Sigmoid colon (tissue), 7 donors: Measurements from ENCODE around the gene CYTH1. TPM values are rescaled to one million over a fixed set of nuclear protein-coding genes. Genes with fewer than 3 reads are reported as not detected.

Experiments used
- DNase-seq: peaks from one replicate; pipeline ENCODE4 v3.0.0-alpha.2; 2019
- H3K27ac ChIP-seq, 4 donors: fragments of 200-600 bp; sonication (generic); one replicate each; pipeline ENCODE4 v1.5.1; 2016 to 2019; ENCODE audit warnings: mild to moderate bottlenecking in 1 of 4
- H3K27me3 ChIP-seq, 3 donors: fragments of 200-600 bp; sonication (generic); one replicate each; pipeline ENCODE4 v1.5.1; 2019; ENCODE audit warnings: mild to moderate bottlenecking in 1 of 3
- H3K36me3 ChIP-seq, 4 donors: fragments of 200-600 bp; sonication (generic); one replicate each; pipeline ENCODE4 v1.5.1; 2016 to 2019
- H3K4me1 ChIP-seq, 4 donors: fragments of 200-600 bp; sonication (generic); one replicate each; pipeline ENCODE4 v1.5.1; 2017 to 2019
- H3K4me3 ChIP-seq, 4 donors: fragments of 200-600 bp; sonication (generic); one replicate each; pipeline ENCODE4 v1.5.1; 2017 to 2019; ENCODE audit warnings: mild to moderate bottlenecking in 2 of 4, moderate library complexity in 1 of 4
- H3K9me3 ChIP-seq, 4 donors: fragments of 200-600 bp in 3 of 4; sonication (generic) in 3 of 4; one replicate each; pipeline versions ENCODE4 v1.5.1 to v1.6.1; 2013 to 2019
- EP300 ChIP-seq, 4 donors: sonication (generic); formaldehyde crosslinking; IDR thresholded peaks; one replicate each; pipeline ENCODE4 v1.6.1; 2017; ENCODE audit warnings: antibody characterized with exemption in 4 of 4
- POLR2A ChIP-seq, 2 donors: fragments of 450-650 bp; IDR thresholded peaks; one replicate each; pipeline ENCODE4 v1.6.1; 2016; ENCODE audit warnings: antibody characterized with exemption in 2 of 2, mild to moderate bottlenecking in 2 of 2, moderate library complexity in 2 of 2
- POLR2AphosphoS5 ChIP-seq, 4 donors: sonication (generic); formaldehyde crosslinking; IDR thresholded peaks; one replicate each; pipeline ENCODE4 v1.6.1; 2017; ENCODE audit warnings: antibody characterized with exemption in 4 of 4
- WGBS, 2 donors: extraction: QIAGEN DNeasy Blood & Tissue Kit; methylation state at CpG; one replicate each; pipeline ENCODE4 v1.1.7; 2013; 5-methylcytosine and 5-hydroxymethylcytosine counted together
- intact Hi-C: fragments of 100-400 bp; cut with DNase I; formaldehyde crosslinking; loops from one replicate; pipeline ENCODE4 v1.15.1; 2023
- polyA plus RNA-seq, 3 donors: library from polyadenylated mRNA; stranded (reverse); fragments of 200-250 nt; gene quantifications; one replicate each; pipeline ENCODE4 v1.2.3, GENCODE V29; 2013
- total RNA-seq, 4 donors: library from RNA; depleted of rRNA; stranded (reverse); fragments of >200 nt; gene quantifications; one replicate each; pipeline ENCODE4 v1.1.0, GENCODE V29; 2016
- TF ChIP-seq, protein P1 (sequence below), 4 experiments: fragments of 450-650 bp in 3 of 4; fragments of 200-600 bp in 1 of 4; IDR thresholded peaks; one replicate each; pipeline ENCODE4 v1.5.1; 2016 to 2019; ENCODE audit warnings: antibody characterized with exemption in 4 of 4, mild to moderate bottlenecking in 3 of 4, moderate library complexity in 2 of 4
- donor health status: healthy with polysubstance abuse.
- donor health status: Bipolar disorder and iron deficiency.
- donor health status: healthy.

CYTH1 gene
- total and polyA plus RNA-seq, 7 donors: 26.7 to 83.8 (median 38.5) TPM

- Histone ChIP-seq H3K9me3 (no peaks in the 10 kb centered on the region), H3K4me3 (no peak overlapping the region), H3K36me3 (no peaks in the 10 kb centered on the region), H3K27me3 (no peaks in the 10 kb centered on the region), H3K27ac (no peak overlapping the region), H3K4me1 (no peaks in the 10 kb centered on the region)
- WGBS, 2 donors: 85 to 92% methylated on average over 1 of the region's 1 CpG
- DNase-seq: no peak
- TF ChIP-seq POLR2A (IDR thresholded peaks at IDR 0.05) (no peak), POLR2AphosphoS5 (IDR thresholded peaks at IDR 0.05) (no peak), EP300 (IDR thresholded peaks at IDR 0.05) (no peak)
- TF ChIP-seq, protein P1, sequence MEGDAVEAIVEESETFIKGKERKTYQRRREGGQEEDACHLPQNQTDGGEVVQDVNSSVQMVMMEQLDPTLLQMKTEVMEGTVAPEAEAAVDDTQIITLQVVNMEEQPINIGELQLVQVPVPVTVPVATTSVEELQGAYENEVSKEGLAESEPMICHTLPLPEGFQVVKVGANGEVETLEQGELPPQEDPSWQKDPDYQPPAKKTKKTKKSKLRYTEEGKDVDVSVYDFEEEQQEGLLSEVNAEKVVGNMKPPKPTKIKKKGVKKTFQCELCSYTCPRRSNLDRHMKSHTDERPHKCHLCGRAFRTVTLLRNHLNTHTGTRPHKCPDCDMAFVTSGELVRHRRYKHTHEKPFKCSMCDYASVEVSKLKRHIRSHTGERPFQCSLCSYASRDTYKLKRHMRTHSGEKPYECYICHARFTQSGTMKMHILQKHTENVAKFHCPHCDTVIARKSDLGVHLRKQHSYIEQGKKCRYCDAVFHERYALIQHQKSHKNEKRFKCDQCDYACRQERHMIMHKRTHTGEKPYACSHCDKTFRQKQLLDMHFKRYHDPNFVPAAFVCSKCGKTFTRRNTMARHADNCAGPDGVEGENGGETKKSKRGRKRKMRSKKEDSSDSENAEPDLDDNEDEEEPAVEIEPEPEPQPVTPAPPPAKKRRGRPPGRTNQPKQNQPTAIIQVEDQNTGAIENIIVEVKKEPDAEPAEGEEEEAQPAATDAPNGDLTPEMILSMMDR (IDR thresholded peaks at IDR 0.05): no peak
- intact Hi-C loops: no loop called here
Observed at GRCh38 chr17:78651554-78651953, 130.5 kb downstream of the CYTH1 start.

- peak; percentile 36 for DNase-seq
- TF ChIP-seq, protein P1 (IDR thresholded peaks at IDR 0.05): no peak
- no peaks in the 10 kb centered on the region for H3K4me1 ChIP-seq
- intact Hi-C loops: no loop called here
- no peak overlapping the region for H3K4me3 ChIP-seq
- 34 to 61% methylated on average over 11 of the region's 11 CpGs for WGBS, 2 donors
- H3K9me3 ChIP-seq: no peaks in the 10 kb centered on the region
- H3K27me3 ChIP-seq: no peaks in the 10 kb centered on the region
- no peaks in the 10 kb centered on the region for H3K36me3 ChIP-seq
- no peak overlapping the region for H3K27ac ChIP-seq
Observed at GRCh38 chr17:78650093-78650715, 131.9 kb downstream of the CYTH1 start.

DNA sequence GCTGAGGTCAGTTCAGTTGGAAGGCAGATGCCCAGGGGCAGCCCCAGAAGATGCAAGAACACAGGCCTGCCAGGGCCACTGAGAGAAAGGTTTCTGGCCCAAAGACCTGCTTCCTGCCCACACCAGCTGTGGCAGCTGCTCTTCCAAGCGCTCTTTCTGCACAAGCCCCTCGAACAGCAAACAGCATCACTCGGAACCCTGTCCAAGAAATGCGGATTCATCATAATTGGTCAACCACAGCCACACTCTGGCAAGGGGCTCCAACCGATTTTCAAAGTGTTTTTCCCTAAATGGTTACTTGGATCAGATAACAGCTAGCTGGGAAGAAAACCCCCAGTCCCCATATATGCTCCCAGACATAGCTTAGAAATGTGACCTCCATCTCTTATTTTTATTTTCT, 133.8 kb downstream of the CYTH1 start:
- intact Hi-C loops: no loop called here
- no peak overlapping the region for H3K4me3 ChIP-seq

DNA sequence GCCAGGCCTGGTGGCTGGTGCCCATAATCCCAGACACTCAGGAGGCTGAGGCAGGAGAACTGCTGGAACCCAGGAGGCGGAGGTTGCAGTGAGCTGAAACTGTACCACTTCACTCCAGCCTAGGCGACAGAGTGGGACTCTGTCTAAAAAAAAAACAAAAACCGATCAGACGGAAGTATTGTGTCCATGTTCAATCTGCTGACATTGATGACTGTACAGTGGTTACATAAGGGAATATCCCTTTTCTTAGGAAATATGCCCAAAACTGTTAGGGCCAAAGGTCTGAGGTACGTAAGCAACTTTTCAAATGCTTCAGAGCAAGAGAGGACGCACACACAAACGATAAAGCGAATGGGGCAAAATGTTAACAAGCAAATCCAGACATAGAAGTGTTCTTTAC, 135.0 kb downstream of the CYTH1 start:
- H3K4me1 ChIP-seq: no peaks in the 10 kb centered on the region
- H3K27ac ChIP-seq: no peak overlapping the region
- 86 to 90% methylated on average over 8 of the region's 8 CpGs for WGBS, 2 donors
- no peak overlapping the region for H3K4me3 ChIP-seq
- H3K36me3 ChIP-seq: no peaks in the 10 kb centered on the region
- H3K27me3 ChIP-seq: no peaks in the 10 kb centered on the region
- no peak for TF ChIP-seq POLR2A (IDR thresholded peaks at IDR 0.05)
- TF ChIP-seq, protein P1 (IDR thresholded peaks at IDR 0.05): no peak
- TF ChIP-seq POLR2AphosphoS5 (IDR thresholded peaks at IDR 0.05): no peak
- TF ChIP-seq EP300 (IDR thresholded peaks at IDR 0.05): no peak
- intact Hi-C loops: no loop called here
- no peaks in the 10 kb centered on the region for H3K9me3 ChIP-seq
- peak; percentile 4 for DNase-seq

More for the DNA sequence above, 133.8 kb downstream of the CYTH1 start:
- TF ChIP-seq POLR2AphosphoS5 (IDR thresholded peaks at IDR 0.05) (no peak), EP300 (IDR thresholded peaks at IDR 0.05) (no peak), POLR2A (IDR thresholded peaks at IDR 0.05) (no peak)
- TF ChIP-seq, protein P1 (IDR thresholded peaks at IDR 0.05): no peak
- no peaks in the 10 kb centered on the region for H3K36me3 ChIP-seq
- H3K27me3 ChIP-seq: no peaks in the 10 kb centered on the region
- 93 to 94% methylated on average over 5 of the region's 5 CpGs for WGBS, 2 donors
- H3K27ac ChIP-seq: no peak overlapping the region
- H3K4me1 ChIP-seq: no peaks in the 10 kb centered on the region
- no peak for DNase-seq
- no peaks in the 10 kb centered on the region for H3K9me3 ChIP-seq
